Panc1 (cell line): ENCODE measurements around the gene RIPOR3. TPM values are rescaled to one million over a fixed set of nuclear protein-coding genes. Genes with fewer than 3 reads are reported as not detected.

ENCODE experiments used
- ATAC-seq: fragments of 200-7000 bp; cut with Tn5 transposase; 2 replicates; pipeline ENCODE4 v1.9.1; 2020; ENCODE audit warnings: mild to moderate bottlenecking, moderate library complexity
- Bru-seq: library from RNA; stranded (reverse); fragments of 400-500 nt; gene quantifications from one replicate; lab custom pipeline; 2021; lab: Mats Ljungman, UMichigan
- BruChase-seq, 2 experiments: library from RNA; stranded (reverse); fragments of 400-500 nt; gene quantifications; one replicate each; lab custom pipeline; 2021; lab: Mats Ljungman, UMichigan
- BruUV-seq: library from RNA; stranded (reverse); fragments of 400-500 nt; replicated peaks from 2 replicates; lab custom pipeline; 2021; lab: Mats Ljungman, UMichigan
- CTCF ChIA-PET: fragments of 300-600 bp; sonication (Branson Sonifier 250); formaldehyde crosslinking; loops from one replicate; lab custom pipeline; 2022; ENCODE audit warnings: antibody characterized with exemption; lab: Charles Lee
- POLR2A ChIA-PET: fragments of 300-600 bp; sonication (Branson Sonifier 250); formaldehyde crosslinking; loops from one replicate; lab custom pipeline; 2022; ENCODE audit warnings: antibody characterized with exemption; lab: Charles Lee
- DNase-seq: peaks from one replicate; pipeline ENCODE4 v3.0.0-alpha.2; 2010; ENCODE audit warnings: low read depth, low spot score
- H3K27ac ChIP-seq: 2 replicates; pipeline ENCODE4 v1.5.1; 2011; ENCODE audit warnings: mild to moderate bottlenecking, low read length, inconsistent platforms
- H3K27me3 ChIP-seq: fragments of 200-500 bp; sonication (Bioruptor generic); 2 replicates; pipeline ENCODE4 v1.6.0; 2014; ENCODE audit warnings: low read length, inconsistent platforms; ENCODE audit not compliant: control insufficient read depth, insufficient read depth
- H3K36me3 ChIP-seq: fragments of 200-500 bp; sonication (Bioruptor generic); 2 replicates; pipeline ENCODE4 v1.5.1; 2014; ENCODE audit warnings: inconsistent platforms, mild to moderate bottlenecking, low read length, moderate library complexity; ENCODE audit not compliant: control insufficient read depth, insufficient read depth
- H3K4me1 ChIP-seq: 2 replicates; pipeline ENCODE4 v1.5.1; 2011; ENCODE audit warnings: inconsistent platforms, mild to moderate bottlenecking, low read length, moderate library complexity; ENCODE audit not compliant: control insufficient read depth, insufficient read depth
- H3K4me3 ChIP-seq, 2 experiments: 2 replicates each; pipeline ENCODE4 v1.5.1; 2011 to 2012; ENCODE audit warnings: low read depth in 2 of 2, low read length in 2 of 2, mild to moderate bottlenecking in 2 of 2, inconsistent platforms in 1 of 2, moderate library complexity in 1 of 2
- H3K9me3 ChIP-seq: fragments of 200-500 bp; sonication (Bioruptor generic); 2 replicates; pipeline ENCODE4 v1.5.1; 2014; ENCODE audit warnings: low read depth, mild to moderate bottlenecking, inconsistent platforms, low read length, moderate library complexity; ENCODE audit not compliant: control insufficient read depth, insufficient read depth
- CTCF ChIP-seq: fragments of 450-650 bp; IDR thresholded peaks from 2 replicates; pipeline ENCODE4 v1.5.1; 2017; ENCODE audit warnings: mild to moderate bottlenecking
- POLR2AphosphoS5 ChIP-seq: IDR thresholded peaks from 2 replicates; pipeline ENCODE4 v1.6.1; 2012; ENCODE audit warnings: mild to moderate bottlenecking, low read depth, low read length, moderate library complexity
- in situ Hi-C: cut with HindIII; loops from 2 replicates; pipeline ENCODE4 v1.10.0; 2016; ENCODE audit warnings: low sequenced_read_pairs, low pct_unique_long_range_greater_than_20kb
- intact Hi-C: fragments of 100-400 bp; cut with micrococcal nuclease; formaldehyde crosslinking; loops from one replicate; pipeline ENCODE4 v1.10.0; 2022; ENCODE audit not compliant: unreplicated experiment
- long read RNA-seq: library from polyadenylated mRNA; unstranded; transcript quantifications from one replicate; pipeline ENCODE4 v2.0.0, GENCODE V29; 2021; ENCODE audit not compliant: unreplicated experiment
- polyA plus RNA-seq: library from polyadenylated mRNA; unstranded; fragments of >200 nt; gene quantifications from one replicate; pipeline ENCODE4 v1.2.1, GENCODE V29; 2012; ENCODE audit warnings: missing spikeins; ENCODE audit not compliant: insufficient read length
- total RNA-seq: library from RNA; stranded (reverse); gene quantifications from one replicate; pipeline ENCODE4 v1.2.1, GENCODE V29; 2021; ENCODE audit not compliant: unreplicated experiment

RIPOR3 gene
- 92.5 TPM for total RNA-seq
- 97.9 TPM for polyA plus RNA-seq
- percentile 91 among the genes with signal in this experiment for Bru-seq, nascent RNA
- percentile 81 among the genes with signal in this experiment for BruChase-seq, experiment 1, labeled RNA remaining after a 2-hour chase
- percentile 81 among the genes with signal in this experiment for BruChase-seq, experiment 2, labeled RNA remaining after a 6-hour chase
- long read RNA-seq, full-length matches to known transcripts, result 64 of 231 reads
- long read RNA-seq, partial matches to known transcripts, result 77 of 231 reads
- long read RNA-seq, other reads (novel, unspliced or antisense), result 90 of 231 reads

DNA sequence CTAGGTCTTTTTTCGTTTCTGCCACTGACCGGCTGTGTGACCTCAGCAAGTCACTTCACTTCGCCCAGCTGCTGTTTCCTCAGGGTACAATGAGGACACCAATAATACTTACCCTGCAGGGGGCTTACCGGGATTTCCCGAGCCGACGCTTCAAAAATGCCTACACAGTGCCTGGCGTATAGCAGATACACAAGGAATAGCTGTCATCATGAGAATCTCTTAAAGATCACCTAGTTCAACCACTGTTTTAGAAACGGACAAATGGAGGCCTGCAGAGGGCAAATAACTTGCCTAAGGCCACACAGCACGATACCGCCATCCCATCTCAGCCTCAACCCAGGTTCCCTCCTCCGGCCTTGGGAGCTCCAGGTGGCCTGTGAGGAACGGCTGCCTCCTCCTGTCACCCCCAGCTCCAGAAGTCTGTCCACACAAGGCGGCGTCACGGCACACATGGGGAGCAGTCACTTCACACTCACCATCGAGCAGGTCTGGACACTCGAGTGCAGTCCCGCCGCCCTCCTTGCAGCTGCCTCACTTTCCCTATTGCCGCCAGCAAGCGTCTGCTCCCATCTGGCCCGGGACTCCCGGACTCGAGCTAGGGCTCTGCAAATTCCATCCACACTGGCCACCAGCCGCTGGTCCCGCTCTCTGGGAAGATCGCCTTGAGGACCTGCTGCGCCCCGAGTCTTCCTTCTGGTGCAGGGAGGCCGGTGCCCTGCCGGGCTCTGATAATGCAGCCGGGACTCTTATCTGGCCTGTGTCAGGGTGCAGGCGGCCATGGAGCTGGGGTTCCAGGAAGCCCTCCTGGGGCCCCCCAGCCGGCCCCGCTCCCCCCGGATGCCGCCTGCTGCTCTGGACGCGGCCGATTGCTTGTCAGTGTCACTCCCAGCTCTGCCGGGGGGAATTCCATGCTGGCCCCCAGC, at the start of gene RIPOR3:
Gene RIPOR3, minus strand, starts transcription at position 893 of the 923 bp plus-strand sequence. Its CDS starts 414 bp downstream, at position 479.
- no TSS peak for BruUV-seq
- Histone ChIP-seq H3K27me3 (no peaks in the 10 kb centered on the region), H3K36me3 (no peaks in the 10 kb centered on the region), H3K4me3 (peak within 1 kb of the TSS; percentile 64 to 71), H3K4me1 (peaks cover 74% of the 10 kb centered on the region), H3K9me3 (no peaks in the 10 kb centered on the region), H3K27ac (peak within 1 kb of the TSS; percentile 99)
- intact Hi-C loops, result loop anchor here (2.0 kb wide), 1 partner anchor 38 kb away; no protein-coding TSS in a partner anchor
- ChIA-PET CTCF (interaction anchor here (0.6 to 1.1 kb wide), 5 partner anchors 23 to 1233 kb away, joined by 3 to 11 read pairs (median 3); partner anchors contain the start of gene PARD6B), POLR2A (interaction anchor here (0.6 to 1.7 kb wide), 9 partner anchors 11 to 42 kb away, joined by 3 to 6 read pairs (median 3); partner anchors contain the start of gene PARD6B)
- DNase-seq (no peak), ATAC-seq (peak; percentile 51)
- in situ Hi-C loops, result no loop called here
- TF ChIP-seq CTCF (no peak), POLR2AphosphoS5 (peak; percentile 76; the same call in 1 of the 2 replicates)

- CTCF ChIA-PET, result interaction anchor here (0.7 to 0.8 kb wide), 2 partner anchors 51 to 112 kb away, joined by 3 to 8 read pairs; no protein-coding TSS in a partner anchor
These were observed 46.0 kb upstream of the RIPOR3 start for GRCh38 chr20:50737352-50737751.

More at GRCh38 chr20:50737352-50737751, 46.0 kb upstream of the RIPOR3 start:
- DNase-seq, result no peak
- Histone ChIP-seq H3K27me3 (no peaks in the 10 kb centered on the region), H3K27ac (peak overlapping the region; percentile 99), H3K9me3 (no peaks in the 10 kb centered on the region), H3K36me3 (peaks cover 41% of the 10 kb centered on the region), H3K4me3 (peak overlapping the region; percentile 71 to 89), H3K4me1 (peaks cover 63% of the 10 kb centered on the region)
- intact Hi-C loops, result no loop called here
- TF ChIP-seq POLR2AphosphoS5 (peak; percentile 13; the same call in 1 of the 2 replicates), CTCF (no peak)
- ATAC-seq, result peak; percentile 33
- POLR2A ChIA-PET, result no interaction called here
- in situ Hi-C loops, result no loop called here
- no TSS peak for BruUV-seq
